Stimulated activated effector memory CD8-positive, alpha-beta T cell treated with anti-CD3 and anti-CD28 coated beads, Interleukin-12 subunit alpha, Interleukin-12 subunit beta, amount 100 ng/mL, for 72 hours (primary cell): ENCODE results near the gene ZSCAN22.
A peak's percentile ranks its signal among the peaks of the same experiment; 100 is the strongest.

Source experiments
- ATAC-seq: fragments of 150-1000 bp; cut with Tn5 transposase; 2 replicates; pipeline ENCODE4 v1.10.0; 2021
- DNase-seq, 2 donors: peaks; one replicate each; pipeline ENCODE4 v3.0.0; 2021 to 2022; ENCODE audit warnings: low spot score in 2 of 2
- H3K27ac Mint-ChIP-seq: one replicate; pipeline ENCODE4 v1.8.0; 2022; ENCODE audit warnings: mild to moderate bottlenecking, mixed read lengths
- H3K36me3 Mint-ChIP-seq: one replicate; pipeline ENCODE4 v1.8.0; 2022; ENCODE audit warnings: mild to moderate bottlenecking, mixed read lengths
- H3K4me1 Mint-ChIP-seq: one replicate; pipeline ENCODE4 v1.8.0; 2022; ENCODE audit warnings: mixed read lengths
- H3K4me3 Mint-ChIP-seq: one replicate; pipeline ENCODE4 v1.8.0; 2022; ENCODE audit warnings: mild to moderate bottlenecking, mixed read lengths
- H3K9me3 Mint-ChIP-seq: one replicate; pipeline ENCODE4 v1.8.0; 2022; ENCODE audit warnings: mixed read lengths

ZSCAN22 gene

GRCh38 chr19:58388175-58388526, 61.4 kb downstream of the ZSCAN22 start:
- peaks cover 77% of the 10 kb centered on the region for H3K36me3 Mint-ChIP-seq
- no peaks in the 10 kb centered on the region for H3K9me3 Mint-ChIP-seq
- peaks cover 38% of the 10 kb centered on the region for H3K4me1 Mint-ChIP-seq
- H3K27ac Mint-ChIP-seq, result peak overlapping the region; percentile 96
- peak overlapping the region; percentile 92 for H3K4me3 Mint-ChIP-seq
- no peak for DNase-seq
- ATAC-seq, result no peak
